Measurements from ENCODE around the gene PACSIN3.

Gene PACSIN3

DNA sequence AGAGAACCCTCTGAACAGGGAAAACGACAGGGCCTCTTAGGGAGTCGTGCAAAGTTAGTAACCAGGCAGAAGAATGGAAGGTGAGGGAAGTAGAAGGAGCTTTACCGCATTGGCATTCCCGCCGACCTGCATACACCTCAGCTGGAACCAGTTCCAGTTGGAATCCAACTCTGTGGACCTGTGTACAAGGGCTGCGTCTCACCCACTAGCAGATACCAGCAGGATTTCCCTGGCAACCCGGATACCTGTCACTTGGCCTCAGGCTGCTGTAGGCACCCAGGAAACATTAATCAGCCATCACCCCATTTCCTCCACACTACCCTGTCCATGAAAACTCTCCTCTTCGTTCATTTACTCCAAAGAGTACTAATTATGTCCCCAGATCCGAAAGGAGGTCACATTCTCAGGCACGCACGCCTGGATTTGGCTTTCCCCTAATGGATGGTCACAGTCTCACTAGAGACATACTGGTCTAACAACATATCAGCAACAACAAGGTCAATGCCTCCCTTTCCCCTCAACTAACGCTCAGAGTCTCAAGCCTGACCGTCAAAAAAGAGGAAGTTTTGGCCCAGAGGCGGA lies 10.4 kb downstream of the PACSIN3 start:
- DNase-seq = no peak

DNA sequence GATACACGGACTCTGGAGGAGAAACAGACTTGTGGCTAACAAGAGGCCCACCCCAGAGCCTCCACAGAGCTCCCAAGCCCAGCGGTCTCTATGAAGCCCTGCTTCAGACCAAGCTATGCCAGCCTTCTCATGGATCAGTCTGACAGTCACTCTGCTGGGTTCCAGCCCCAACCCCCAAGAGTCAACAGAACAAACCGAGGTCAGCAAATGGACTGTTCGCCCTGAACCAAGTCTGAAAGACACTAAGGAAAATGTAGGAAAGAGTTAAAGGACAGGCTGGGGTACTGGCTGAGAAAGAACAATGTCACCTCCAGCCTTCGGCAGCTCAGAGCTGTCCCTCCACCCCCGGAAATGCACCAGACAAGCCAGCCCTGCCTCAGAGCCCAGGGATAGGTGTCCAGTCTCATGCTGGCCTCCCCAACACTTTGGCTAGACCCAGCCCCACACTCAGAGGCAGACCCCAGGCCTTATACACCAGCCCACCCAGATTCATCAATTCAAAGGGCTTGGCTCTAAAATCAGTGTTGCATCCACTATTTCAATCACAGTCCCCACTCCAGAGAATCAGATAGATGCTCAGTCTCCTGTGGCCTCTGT lies 13.4 kb downstream of the PACSIN3 start:
- DNase-seq = no peak

DNA sequence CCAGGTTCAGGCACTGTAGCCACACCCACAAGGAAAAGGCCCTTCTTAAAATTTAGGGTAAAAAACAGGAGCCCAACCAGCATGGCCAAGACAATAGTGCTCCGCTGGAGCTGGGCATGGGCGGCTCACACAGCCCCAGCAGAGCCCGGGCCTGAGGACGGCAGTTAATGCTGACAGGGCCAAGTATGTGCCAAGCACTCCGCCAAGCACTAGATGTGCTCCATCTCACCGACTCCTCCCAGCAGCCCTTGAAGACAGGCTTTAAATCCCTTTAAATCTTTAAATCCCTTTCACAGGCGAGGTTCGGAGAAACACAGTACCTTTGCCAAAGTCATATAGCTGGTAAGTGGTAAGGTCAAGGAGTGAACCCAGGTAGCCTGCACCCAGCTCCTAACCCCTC lies 14.4 kb downstream of the PACSIN3 start:
- no peak for DNase-seq

GRCh38 chr11:47171061-47171838 lies 15.0 kb downstream of the PACSIN3 start:
- no peak for DNase-seq

DNA sequence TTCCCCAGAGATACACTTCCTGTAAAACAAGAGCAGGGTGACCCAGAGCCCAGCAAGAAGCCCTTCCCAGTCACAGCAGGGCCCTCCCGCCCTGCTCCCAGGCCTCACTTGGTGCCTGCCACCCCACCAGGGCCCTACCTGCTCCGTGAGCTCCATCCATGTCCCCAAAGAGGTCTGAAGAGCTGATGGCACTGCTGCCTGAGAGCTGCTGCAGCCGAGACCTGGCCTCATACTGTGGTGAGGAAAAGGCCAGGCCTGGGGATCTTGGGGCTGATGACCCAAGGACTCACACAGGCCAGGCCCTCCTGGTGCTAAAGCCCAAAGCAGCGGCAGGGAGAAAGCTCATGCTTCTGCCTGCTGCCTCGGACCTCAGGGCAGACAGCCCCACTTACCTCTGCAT lies 19.9 kb downstream of the PACSIN3 start:
- no peak for DNase-seq

DNA sequence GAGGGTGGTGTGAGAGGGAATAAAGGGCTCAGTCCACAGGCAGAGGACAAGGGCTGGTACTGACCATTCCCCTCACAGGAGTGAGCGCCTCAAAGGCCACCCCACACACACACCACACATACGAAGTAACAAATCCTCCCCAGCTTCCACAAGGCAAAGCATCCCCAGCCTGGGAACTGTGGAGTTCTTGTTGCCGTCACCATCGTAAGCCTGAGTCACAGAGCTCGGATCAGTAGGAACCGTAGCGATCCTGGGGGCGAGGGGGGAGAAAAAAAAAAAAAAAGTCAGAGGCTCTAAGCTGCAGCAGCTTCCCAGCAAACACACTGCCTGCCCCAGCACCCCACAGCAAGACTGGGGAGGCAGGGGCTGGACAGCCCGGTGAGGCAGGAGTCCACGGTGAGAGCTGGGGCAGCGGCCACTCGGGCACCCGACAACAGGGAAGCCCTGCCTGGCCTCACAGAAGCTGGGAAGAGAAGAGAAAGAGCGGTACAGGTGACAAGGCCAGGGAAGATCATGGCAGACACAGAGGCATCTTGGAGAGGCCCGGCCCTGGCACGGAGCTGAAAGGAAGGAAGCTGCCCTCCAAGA lies 20.9 kb downstream of the PACSIN3 start:
- DNase-seq = no peak

DNA sequence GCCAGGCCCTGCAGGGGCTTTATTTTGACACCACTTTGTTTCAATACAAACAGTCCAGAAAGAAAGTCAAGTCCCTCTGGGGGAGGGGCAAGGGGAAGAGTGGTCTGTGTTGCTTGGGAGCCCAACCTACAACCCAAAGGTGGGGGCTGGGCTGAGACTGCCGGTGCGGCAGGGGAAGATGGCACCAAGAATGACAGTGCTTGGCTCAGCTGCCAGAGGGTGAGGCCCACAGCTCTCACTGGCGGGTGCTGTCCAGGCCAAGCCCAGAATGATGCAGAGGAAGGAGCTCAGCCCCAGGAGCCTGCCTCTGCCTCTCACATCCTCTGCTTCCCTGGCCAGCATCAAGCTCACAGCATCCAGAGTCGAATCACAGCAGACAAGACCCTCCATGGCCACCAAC lies 21.9 kb downstream of the PACSIN3 start:
- no peak for DNase-seq

- no peak for DNase-seq
Measured at GRCh38 chr11:47163898-47164297, 22.3 kb downstream of the PACSIN3 start.

DNA sequence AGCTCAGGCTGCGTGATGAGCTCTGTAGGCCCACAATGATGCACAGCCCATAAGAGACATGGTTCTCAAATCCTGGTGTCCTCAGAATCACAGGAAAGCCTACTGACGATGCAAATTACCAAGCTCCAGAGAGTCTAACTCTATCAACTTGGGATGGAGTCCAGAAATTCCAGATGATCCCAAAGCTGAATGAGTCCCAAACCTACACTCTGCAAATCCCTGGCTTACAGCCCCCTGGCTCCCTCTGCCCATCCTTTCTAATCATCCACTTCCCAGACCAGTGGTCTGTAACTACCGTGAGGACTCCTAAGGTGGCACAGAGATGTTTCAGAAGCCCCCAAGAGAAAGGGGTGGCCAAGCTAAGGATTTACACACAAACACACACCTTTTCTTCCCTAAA lies 23.0 kb downstream of the PACSIN3 start:
- DNase-seq = no peak

DNA sequence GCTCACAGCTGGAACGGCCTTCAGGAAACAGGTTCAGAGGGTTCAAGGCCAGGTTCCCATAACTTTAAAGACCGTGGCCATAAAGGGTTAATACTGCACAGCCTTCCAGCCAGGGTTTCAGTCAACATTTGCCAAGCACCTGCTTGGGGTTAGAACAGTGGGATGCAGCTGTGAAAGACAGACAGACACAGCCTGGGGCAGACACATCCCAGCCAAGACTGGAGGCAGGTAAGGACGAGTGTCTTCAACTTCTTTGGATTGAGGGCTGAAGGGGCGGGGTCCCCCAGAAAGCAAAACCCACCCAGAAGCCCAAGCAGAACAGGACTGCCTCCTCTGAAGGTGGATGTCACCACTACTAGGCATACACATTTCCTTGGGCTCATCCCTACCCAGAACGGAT lies 23.8 kb downstream of the PACSIN3 start:
- no peak for DNase-seq

DNA sequence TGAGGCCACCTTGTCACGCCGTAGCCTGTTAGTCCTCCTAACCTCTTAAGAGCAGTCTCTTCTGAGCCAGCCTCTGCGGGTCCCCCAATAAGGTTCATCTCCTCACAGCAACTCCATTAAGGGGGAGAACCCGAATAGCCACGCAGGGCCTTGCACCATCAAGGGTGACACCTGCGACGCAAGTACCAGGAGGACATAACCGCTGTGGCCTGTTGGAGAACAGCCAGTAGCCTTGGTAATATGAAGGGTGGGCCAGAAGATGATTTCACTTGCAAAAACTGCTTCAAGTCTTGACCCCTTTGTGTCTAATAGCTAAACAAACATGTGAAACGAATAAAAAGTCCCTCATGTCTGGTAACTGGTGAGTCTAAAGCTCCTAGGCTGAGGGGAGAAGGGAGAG lies 24.3 kb downstream of the PACSIN3 start:
- no peak for DNase-seq

- peak; percentile 51 for DNase-seq
Measured at GRCh38 chr11:47161134-47161854, 24.9 kb downstream of the PACSIN3 start.

DNA sequence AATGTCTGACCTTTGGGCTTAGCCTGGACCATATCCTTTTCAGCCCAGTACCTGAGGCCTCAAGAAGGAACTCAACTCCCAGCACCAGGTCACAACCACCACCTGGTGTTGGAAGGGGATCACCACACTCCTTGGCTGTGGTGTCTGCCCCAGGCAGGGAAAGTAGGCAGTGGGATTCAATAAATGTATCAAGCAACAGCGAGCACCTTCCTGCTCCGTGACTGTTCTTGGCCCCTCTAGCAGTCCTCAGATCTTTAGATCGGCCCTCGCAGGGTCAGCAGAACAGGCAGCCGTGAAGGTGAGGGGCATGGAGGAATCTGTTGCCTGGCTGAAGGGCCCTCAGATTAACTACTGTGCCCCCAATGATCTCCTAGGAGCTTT lies 25.5 kb downstream of the PACSIN3 start:
- DNase-seq = no peak

DNA sequence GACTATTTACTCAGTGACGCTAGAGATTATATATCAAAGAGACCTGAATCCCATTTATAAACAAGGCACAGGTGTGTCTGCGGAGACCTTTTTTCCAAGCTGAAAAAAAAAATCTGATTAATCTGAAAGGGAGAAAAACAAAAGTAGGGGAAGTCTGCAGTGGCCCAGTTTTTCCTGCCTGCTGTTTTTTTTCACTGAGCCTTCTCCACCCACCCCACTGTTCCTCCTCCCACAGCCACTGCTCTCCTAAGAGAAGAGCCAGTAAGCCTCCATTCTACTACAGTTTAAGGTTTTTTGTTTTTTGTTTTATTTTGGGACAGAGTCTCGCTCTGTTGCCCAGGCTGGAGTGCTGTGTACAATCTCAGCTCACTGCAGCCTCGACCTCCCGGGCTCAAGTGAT lies 28.0 kb downstream of the PACSIN3 start:
- no peak for DNase-seq

- DNase-seq = no peak
Measured at GRCh38 chr11:47157805-47158204, 28.4 kb downstream of the PACSIN3 start.

DNA sequence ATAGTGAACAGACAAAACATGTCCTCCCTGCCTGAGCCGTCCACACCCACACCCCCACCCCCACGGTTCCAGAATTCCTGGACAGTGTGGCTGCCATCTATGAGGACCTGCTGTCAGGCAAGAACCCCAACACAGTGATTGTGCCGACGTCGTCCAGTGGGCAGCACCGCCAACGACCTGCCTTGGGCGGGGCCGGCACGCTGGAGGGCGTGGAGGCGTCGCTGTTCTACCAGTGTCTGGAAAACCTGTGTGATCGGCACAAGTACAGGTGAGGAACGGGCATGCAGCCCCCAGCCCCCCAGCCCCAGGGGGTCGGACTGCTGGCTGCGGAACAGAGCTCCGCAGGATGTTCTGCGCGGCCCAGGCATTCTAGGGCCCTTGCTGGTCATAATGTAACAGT lies 29.3 kb downstream of the PACSIN3 start:
- DNase-seq = no peak

DNA sequence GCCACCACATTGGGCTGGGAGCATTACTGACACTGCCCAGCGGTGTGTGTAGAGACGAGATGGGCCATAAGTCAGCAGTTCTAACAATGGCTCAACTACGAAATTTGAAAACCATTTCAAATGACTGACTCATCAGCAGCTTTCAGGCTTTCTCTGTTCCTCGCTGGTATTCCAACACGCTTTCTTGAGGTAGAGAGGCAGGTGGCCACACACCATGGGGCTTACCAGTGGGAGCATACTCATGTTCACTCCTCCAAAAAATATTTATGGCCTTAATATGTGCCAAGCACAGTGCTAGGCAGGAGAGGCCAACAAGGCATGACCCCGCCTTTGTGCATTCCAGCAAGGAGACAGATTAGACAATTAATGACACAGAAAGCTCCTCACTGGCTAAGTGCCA lies 29.9 kb downstream of the PACSIN3 start:
- DNase-seq = no peak

DNA sequence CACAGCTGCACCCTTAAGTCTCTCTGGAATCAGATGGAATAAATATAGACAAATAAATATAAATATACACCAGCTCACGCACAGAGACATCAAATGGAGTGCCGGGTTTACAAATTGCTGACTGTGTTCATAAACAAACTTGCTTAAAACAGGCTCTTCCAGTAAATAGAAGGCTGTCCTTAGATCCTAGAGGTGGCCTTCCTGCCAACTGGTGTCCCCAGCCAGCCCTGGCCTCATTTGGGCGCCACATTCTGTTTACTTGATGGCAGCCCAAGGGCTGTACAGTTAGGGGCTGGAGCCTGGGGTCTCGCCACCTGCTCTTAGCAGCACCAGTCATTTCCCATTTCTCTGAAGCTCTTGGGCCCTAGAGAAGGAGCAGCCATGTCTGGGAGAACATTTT lies 30.4 kb downstream of the PACSIN3 start:
- DNase-seq = no peak

DNA sequence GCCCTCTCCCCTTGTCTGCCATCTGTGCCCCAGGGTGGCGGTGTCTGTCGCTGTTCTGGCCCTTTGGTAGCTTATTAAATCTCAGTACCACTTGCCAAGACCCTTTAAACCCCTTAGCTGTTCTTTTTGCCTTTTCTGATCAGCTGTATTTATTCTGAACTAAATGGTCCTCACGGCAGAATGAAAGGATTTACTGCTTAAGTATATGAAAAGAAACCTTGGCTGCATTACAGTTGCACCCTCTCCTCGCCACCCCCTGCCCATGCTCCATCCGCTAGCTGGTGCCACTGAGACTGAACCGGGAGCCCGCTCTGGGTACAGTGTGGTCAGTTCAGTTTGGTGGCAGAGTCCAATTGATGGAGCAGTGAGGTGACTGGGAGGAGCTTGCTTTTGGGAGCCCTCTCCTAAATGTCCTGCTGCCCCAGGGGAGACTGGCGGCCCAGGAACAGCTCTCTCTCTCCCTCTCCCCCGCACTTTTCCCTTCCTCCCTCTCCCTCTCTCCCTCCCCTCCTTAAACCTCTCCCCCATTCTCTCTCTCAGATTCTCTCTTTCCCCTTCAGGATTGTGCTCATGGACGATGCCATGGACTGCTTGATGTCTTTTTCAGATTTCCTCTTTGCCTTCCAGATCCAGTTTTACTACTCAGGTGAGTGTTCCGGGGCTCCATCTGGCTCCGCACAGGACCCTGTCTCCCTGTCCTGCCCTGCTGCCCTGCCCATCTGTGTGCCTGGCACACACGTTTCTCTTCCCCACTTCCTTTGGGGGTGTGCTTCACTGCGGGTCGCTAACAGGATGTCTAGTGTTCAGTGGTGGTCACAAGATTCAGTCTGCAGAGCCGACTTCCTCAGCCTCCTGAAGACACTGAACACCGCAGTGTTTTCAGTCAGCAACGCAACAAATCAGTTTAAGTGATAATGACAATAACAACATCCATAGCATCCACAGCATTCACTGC lies 31.3 kb downstream of the PACSIN3 start:
- DNase-seq = no peak

DNA sequence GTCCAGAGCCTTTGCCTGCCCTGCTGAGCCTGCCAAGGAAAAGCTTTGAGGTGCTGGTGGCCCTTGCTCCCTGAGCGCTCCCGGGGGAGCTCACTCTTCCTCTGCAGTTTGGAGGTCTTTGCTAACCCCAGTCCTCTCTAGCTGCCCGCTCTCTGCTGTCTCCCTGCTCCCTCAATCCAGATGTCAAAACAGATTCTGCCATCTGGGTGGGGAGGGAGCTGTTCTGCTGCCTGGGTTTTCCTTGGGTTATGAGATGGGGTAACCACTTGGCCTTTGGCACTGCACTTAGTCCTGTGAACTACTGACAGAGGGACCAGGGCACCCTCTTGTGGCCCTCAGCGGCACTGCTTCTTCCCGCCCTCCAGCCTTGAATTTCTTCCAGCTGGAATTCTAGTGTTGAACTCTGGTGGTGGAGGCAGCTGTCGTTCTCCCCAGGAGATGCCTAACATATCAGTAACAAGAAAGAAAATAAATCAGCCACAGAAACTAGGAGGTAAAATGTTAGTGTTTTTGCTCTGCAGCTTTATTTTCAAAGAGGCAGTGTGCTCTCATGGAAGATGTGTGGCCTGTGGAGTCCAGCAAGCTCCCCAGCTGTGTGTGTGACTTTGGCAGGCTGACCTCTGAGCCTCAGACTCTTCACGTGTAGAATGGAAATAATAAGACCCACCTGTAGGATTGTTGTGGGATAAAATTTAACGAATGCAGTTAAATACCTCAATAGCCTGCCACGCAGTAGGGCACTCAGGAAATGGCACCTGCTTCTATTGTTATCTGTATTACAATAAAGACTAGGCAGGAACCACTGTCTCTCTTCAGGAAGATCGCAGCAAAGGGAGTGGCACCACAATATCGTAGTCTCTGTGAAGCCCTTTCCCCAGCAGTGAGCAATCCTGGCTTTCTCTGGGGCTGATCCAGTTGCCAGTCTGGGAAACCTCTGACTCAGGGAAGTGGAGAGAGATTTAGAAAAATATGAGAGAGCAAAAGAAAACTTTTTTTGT lies 33.0 kb downstream of the PACSIN3 start:
- DNase-seq = peak; percentile 47

Measured in stimulated activated CD4-positive, alpha-beta T cell treated with anti-CD3 and anti-CD28 coated beads, Interleukin-12 subunit alpha, Interleukin-12 subunit beta, amount 100 ng/mL, for 4 hours (primary cell).